ENCODE data around the gene TUBB4A.

GRCh38 chr19:6465006-6465405 is 37.1 kb downstream of the TUBB4A start:
- TF ChIP-seq EP300 (conservative IDR thresholded peaks at IDR 0.05; ENCODE audit: poor library complexity, severe bottlenecking) (no peak), MXI1 (conservative IDR thresholded peaks at IDR 0.05; ENCODE audit: poor library complexity, severe bottlenecking) (no peak), CTCF (IDR thresholded peaks at IDR 0.05; ENCODE audit: poor library complexity, severe bottlenecking) (no peak), POLR2AphosphoS5 (IDR thresholded peaks at IDR 0.05) (no peak), EZH2 (IDR thresholded peaks at IDR 0.05; ENCODE audit: borderline replicate concordance, insufficient read depth, low read length, poor library complexity, severe bottlenecking) (no peak)

Measured in neural cell (in vitro differentiated cells).